KOPT-K1 (cell line): ENCODE data around the gene PI4KB.
A peak's percentile ranks its signal among the peaks of the same experiment; 100 is the strongest.
"Not testable (repeated sequence)": the region's sequence is repeated elsewhere in the genome, so short reads cannot be mapped to it uniquely, and the experiment has no call there.

ENCODE experiments used
- H3K27ac ChIP-seq: fragments of 200-600 bp; sonication (generic); 2 replicates; pipeline ENCODE4 v1.5.1; 2016; ENCODE audit warnings: antibody characterized with exemption, mild to moderate bottlenecking, low read depth, low read length; ENCODE audit not compliant: poor library complexity, severe bottlenecking
- H3K36me3 ChIP-seq: fragments of 200-600 bp; sonication (generic); 2 replicates; pipeline ENCODE4 v1.5.1; 2017; ENCODE audit warnings: antibody characterized with exemption, mild to moderate bottlenecking, low read length, moderate library complexity; ENCODE audit not compliant: insufficient read depth
- H3K9me3 ChIP-seq: fragments of 200-600 bp; sonication (generic); 2 replicates; pipeline ENCODE4 v1.5.1; 2017; ENCODE audit warnings: antibody characterized with exemption, low read length, mild to moderate bottlenecking; ENCODE audit not compliant: insufficient read depth, poor library complexity, severe bottlenecking

Gene PI4KB

DNA sequence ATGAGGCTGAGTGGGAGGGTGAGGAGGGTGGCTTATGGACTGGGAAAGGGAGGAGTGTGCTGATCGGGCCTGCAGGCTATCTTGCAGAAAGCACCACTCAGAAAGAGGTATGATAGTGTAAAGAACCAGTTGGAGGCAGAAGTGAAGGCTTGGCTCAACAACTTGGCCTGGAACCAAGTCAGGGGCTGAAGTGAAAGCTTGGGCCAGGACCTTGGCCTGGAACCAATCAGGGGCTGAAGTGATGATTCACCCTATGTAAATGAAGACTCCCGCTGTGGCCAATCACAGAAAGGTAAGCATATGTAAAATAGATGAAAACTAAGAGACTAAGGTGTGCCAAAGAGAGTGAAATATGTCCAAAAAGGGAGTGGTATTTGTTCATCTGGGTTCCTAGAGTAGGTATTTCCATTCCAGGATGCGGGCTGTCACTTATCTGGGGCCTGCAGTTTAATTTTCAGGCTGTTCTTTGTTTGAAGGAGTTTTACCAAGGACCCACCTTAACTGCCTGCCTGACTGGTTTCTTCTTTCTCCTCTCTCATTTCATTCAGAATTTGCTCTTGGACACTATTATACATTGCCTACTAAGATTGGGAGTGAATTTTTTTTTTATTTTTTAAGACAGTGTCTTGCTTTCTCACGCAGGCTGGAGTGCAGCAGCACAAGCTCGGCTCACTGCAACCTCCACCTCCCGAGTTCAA, 25.0 kb upstream of the PI4KB start:
- no peak overlapping the region for H3K27ac ChIP-seq
- peaks cover 20% of the 10 kb centered on the region for H3K9me3 ChIP-seq
- no peaks in the 10 kb centered on the region for H3K36me3 ChIP-seq

GRCh38 chr1:151350323-151350722, 23.1 kb upstream of the PI4KB start:
- H3K27ac ChIP-seq, result not testable (repeated sequence)

DNA sequence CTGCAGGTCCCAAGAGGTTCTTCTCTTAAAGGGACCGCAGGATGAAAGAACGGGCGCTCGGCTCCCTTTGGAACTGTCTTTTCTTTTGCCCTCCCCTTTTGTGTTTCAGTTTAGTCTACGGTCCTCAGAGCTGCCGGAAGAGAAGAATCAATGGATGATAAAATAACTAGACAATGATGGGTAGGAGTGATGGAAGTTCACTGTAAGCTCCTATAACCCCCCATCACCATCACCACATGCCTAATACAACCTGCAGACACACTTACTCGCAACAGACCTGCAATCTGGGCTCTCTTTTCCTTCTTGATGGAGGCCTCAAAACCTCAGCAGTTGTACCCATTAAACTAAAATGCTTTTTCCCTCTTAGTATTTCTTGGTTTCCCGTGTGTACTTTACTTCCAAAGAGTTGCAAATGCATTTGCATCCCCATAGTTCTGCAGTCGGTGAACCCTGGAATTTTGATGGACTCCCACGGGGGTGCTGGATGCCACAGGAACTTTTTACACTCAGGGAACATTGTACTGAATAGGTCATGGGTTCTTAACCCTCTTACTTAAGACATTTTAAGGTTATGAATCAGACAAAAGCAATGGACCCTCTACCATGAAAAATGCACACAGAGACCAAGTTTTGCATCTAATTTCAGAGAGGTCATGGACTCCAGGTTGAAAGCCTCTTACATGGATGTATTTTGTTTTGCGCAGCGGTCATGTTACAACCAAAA, 20.5 kb upstream of the PI4KB start:
- Histone ChIP-seq H3K27ac (peak overlapping the region; percentile 90), H3K36me3 (peaks cover 29% of the 10 kb centered on the region), H3K9me3 (peaks cover 20% of the 10 kb centered on the region)

More at GRCh38 chr1:151350323-151350722, 23.1 kb upstream of the PI4KB start:
- H3K9me3 ChIP-seq, result peaks cover 20% of the 10 kb centered on the region
- not testable (repeated sequence) for H3K36me3 ChIP-seq

GRCh38 chr1:151346769-151347522, 19.7 kb upstream of the PI4KB start, which contains the start of gene RFX5:
Gene RFX5 (minus strand): TSS chr1:151347252. CDS start chr1:151346320, 932 bp downstream.
- Histone ChIP-seq H3K27ac (peak within 1 kb of the TSS; percentile 90), H3K9me3 (peaks cover 13% of the 10 kb centered on the region), H3K36me3 (peaks cover 36% of the 10 kb centered on the region)

DNA sequence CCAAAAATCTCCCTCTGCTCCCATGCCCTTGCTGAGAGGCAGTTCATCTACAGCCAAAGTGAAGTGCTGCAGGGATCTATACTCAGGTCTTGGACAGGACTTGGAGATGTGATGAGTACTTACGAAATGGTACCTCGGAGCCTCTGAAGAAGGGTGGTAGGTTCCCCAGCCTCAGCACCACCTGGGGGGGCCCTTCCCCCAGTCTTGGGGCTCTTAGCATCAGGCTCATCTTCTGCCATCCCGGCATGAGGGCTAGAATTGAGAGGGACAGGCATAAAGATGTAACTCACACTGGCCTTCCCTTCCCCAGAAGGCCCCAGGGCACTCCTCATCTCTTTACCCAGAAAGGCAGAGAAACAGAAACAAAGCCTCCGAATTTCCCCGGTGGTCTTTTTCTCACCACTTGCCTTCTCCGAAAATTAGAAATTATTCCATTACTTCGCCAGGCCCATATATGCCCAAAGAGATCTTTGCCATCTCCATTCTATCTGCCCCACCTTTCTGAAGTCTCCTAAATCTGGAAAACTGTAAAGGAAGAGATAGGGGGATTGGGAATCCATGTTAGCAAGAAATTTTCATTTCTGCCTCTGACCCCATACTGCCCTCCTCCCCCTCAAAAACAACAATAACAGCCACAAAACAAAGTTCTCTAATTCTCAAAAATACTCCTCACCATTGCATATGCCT, 19.0 kb upstream of the PI4KB start:
- Histone ChIP-seq H3K9me3 (peaks cover 6% of the 10 kb centered on the region), H3K27ac (peak overlapping the region; percentile 90), H3K36me3 (peaks cover 37% of the 10 kb centered on the region)

- Histone ChIP-seq H3K9me3 (no peaks in the 10 kb centered on the region), H3K36me3 (peaks cover 37% of the 10 kb centered on the region), H3K27ac (no peak overlapping the region)
Observed at GRCh38 chr1:151344291-151344690, 17.1 kb upstream of the PI4KB start.

GRCh38 chr1:151343587-151343986, 16.4 kb upstream of the PI4KB start:
- Histone ChIP-seq H3K36me3 (peaks cover 37% of the 10 kb centered on the region), H3K27ac (no peak overlapping the region), H3K9me3 (no peaks in the 10 kb centered on the region)

DNA sequence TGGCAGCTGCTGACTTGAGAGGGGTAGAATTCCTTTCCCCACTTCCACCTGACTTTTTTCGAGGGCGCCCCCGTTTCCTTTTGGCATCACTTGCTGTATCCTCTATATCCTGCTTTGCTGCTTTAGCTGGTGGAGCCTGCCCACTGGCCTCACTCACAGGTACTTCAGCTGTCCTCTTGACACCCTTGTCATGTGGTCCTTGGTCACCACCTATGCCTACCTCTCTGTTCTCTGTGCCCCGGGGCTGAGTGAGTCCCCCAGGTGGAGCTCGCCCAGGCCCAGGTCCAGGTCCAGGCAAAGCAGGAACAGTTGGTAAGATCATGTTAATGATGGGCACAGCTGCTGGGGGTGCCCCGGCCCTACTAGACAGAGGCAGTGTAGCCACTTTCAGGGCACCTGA, 15.4 kb upstream of the PI4KB start:
- Histone ChIP-seq H3K9me3 (no peaks in the 10 kb centered on the region), H3K36me3 (peaks cover 37% of the 10 kb centered on the region), H3K27ac (no peak overlapping the region)

- H3K27ac ChIP-seq, result no peak overlapping the region
- H3K9me3 ChIP-seq, result no peaks in the 10 kb centered on the region
- peaks cover 37% of the 10 kb centered on the region for H3K36me3 ChIP-seq
Observed at GRCh38 chr1:151342021-151342420, 14.8 kb upstream of the PI4KB start.

DNA sequence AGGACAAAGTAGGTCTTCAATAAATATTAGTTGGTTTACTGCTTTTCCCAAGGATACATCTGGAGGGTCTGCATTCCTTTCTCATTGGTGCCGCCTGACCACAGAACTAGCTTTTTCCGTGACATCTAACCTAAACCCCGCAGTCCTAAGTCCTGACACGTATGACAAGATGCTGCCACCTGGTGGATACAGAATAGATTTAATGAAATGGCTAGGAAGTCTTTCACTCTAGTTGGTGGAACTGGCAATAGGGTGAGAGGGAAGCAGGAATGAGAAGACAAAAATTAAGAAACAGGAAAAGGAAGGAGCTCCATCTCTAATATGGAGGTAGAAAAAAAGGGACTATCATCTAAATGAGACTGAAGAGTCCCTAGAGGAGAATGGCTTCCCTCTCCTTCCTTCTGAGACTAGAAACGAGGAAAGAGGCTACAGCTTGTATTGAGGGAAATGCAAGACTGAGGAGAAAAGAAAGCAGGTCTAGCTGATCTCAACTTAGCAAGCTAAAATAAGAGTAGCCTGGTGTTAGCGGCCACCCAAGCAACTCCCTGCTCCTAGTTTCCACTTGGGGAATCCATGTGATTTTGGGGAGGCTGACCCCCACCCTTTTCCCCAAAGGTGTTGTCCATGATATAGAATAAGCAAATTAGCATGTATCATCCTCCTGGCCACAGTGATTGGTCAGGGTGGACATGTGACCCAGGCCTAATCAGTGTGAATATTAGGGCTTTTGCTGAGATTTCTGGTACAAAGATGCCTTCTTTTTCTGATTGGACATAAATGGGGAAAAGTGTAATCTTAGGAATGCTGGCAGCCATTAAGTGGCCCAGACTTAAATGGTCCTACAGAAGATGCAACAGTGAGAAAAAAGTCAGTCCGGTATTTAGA, 13.9 kb upstream of the PI4KB start:
- Histone ChIP-seq H3K36me3 (peaks cover 37% of the 10 kb centered on the region), H3K27ac (no peak overlapping the region), H3K9me3 (no peaks in the 10 kb centered on the region)

DNA sequence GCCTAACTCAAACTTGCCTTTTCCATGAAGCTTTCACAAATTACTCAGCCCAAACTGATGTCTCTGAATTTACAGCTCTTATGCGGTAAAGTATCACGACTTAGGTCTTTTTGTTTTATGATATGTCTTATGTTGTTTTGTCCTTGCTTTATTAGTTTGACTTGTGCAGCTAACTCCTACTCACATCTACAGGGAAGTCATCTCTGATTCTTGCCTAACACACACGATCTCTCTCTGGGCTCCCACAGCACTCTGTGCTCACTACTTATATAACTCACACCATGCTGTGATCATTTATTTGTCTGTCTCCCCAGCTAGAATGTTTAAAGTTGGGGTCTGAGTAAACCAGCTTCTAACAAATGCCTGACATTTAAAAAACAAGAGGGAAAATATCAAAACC, 9.3 kb upstream of the PI4KB start:
- H3K27ac ChIP-seq, result no peak overlapping the region
- H3K36me3 ChIP-seq, result no peaks in the 10 kb centered on the region
- no peaks in the 10 kb centered on the region for H3K9me3 ChIP-seq

GRCh38 chr1:151334822-151335221, 7.6 kb upstream of the PI4KB start:
- Histone ChIP-seq H3K27ac (no peak overlapping the region), H3K9me3 (no peaks in the 10 kb centered on the region), H3K36me3 (no peaks in the 10 kb centered on the region)

DNA sequence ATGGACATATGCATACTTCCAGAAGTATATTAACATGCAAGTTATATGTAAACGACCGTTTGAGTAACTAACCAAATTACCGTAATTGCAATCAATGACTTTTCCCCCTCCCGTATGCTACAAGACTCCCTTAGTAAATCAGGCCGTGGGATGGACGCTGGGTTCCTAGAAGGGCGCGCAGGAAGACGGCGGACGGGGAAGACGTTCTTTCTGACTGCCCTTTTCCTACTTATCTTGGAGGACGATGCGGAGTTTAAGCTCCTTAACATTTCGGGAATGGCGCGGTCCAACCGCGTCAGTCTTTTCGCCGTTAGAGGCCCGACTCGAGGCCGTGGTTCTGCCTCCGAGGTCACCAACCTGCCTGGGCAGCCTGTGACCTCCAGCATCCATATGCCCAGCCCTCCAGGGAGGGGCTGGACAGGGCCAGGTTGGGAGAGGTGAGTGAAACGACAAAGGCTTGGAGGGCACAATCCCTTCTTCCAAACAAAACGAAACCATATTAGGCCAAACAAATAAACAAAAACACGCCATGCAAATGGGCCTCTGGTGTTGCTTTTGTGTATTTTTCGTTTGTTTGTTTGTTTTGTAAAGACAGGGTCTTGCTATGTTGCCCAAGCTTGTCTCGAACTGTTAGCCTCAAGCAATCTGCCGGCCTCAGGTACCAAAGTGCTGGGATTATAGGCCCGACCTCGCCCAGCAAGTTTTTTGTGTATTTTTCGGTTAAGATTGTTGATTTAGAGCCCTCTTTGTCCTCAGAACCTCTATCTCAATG, 873 bp upstream of the PI4KB start:
- H3K9me3 ChIP-seq, result no peaks in the 10 kb centered on the region
- H3K36me3 ChIP-seq, result peaks cover 26% of the 10 kb centered on the region
- H3K27ac ChIP-seq, result peak overlapping the region; percentile 72
